Common myeloid progenitor, CD34-positive (primary cell): ENCODE results near the gene MARCHF4.

Experiments used
- CTCF ChIA-PET: fragments of 350-600 bp; sonication (Branson Sonifier 250); formaldehyde crosslinking; loops from one replicate; lab custom pipeline; 2021; ENCODE audit warnings: antibody characterized with exemption; lab: Charles Lee
- POLR2A ChIA-PET: fragments of 350-600 bp; sonication (Branson Sonifier 250); formaldehyde crosslinking; loops from one replicate; lab custom pipeline; 2021; ENCODE audit warnings: antibody characterized with exemption; lab: Charles Lee
- DNase-seq, 3 donors: peaks; one replicate each; pipeline versions ENCODE4 v3.0.0 to v3.0.0-alpha.2; 2013
- H3K27ac ChIP-seq, 2 experiments: 1 replicate in 1 of 2; 2 replicates in 1 of 2; pipeline ENCODE4 v1.7.0; 2013; ENCODE audit warnings: inconsistent platforms in 2 of 2, low read length in 2 of 2, mild to moderate bottlenecking in 2 of 2, low read depth in 1 of 2, moderate library complexity in 1 of 2; ENCODE audit not compliant: severe bottlenecking in 2 of 2, insufficient read depth in 1 of 2, poor library complexity in 1 of 2
- H3K27me3 ChIP-seq, 5 experiments: replicated peaks in 2 of 5; 1 replicate in 3 of 5; 2 replicates in 2 of 5; pipeline versions ENCODE4 v1.6.1 to v1.7.0; 2013; ENCODE audit warnings: low read length in 4 of 5, mild to moderate bottlenecking in 2 of 5, moderate library complexity in 2 of 5, inconsistent platforms in 1 of 5; ENCODE audit not compliant: insufficient read depth in 5 of 5, control insufficient read depth in 4 of 5
- H3K36me3 ChIP-seq, 4 experiments: 1 replicate in 2 of 4; 2 replicates in 2 of 4; pipeline versions ENCODE4 v1.6.1 to v1.7.0; 2013; ENCODE audit warnings: low read length in 3 of 4, control low read depth in 1 of 4, mild to moderate bottlenecking in 1 of 4; ENCODE audit not compliant: control insufficient read depth in 4 of 4, insufficient read depth in 4 of 4
- H3K4me1 ChIP-seq, 4 experiments: 1 replicate in 3 of 4; 2 replicates in 1 of 4; pipeline versions ENCODE4 v1.6.1 to v1.7.1; 2013; ENCODE audit warnings: low read length in 3 of 4, mild to moderate bottlenecking in 3 of 4, control low read depth in 1 of 4, inconsistent platforms in 1 of 4, moderate library complexity in 1 of 4; ENCODE audit not compliant: control insufficient read depth in 4 of 4, insufficient read depth in 4 of 4; ENCODE audit errors: control extremely low read depth in 1 of 4
- H3K4me3 ChIP-seq, 7 experiments: 1 replicate in 4 of 7; 2 replicates in 3 of 7; pipeline versions ENCODE4 v1.5.1 to v1.7.0; 2013; ENCODE audit warnings: mild to moderate bottlenecking in 7 of 7, low read length in 6 of 7, moderate library complexity in 6 of 7, inconsistent platforms in 2 of 7, low read depth in 2 of 7, control low read depth in 1 of 7; ENCODE audit not compliant: insufficient read depth in 4 of 7, control insufficient read depth in 1 of 7; ENCODE audit errors: extremely low read depth in 1 of 7
- H3K9me3 ChIP-seq, 5 experiments: 1 replicate in 4 of 5; 2 replicates in 1 of 5; pipeline versions ENCODE4 v1.6.1 to v1.7.1; 2013; ENCODE audit warnings: low read length in 4 of 5, mild to moderate bottlenecking in 2 of 5, inconsistent platforms in 1 of 5, low read depth in 1 of 5, moderate library complexity in 1 of 5; ENCODE audit not compliant: control insufficient read depth in 4 of 5, insufficient read depth in 2 of 5; ENCODE audit errors: control extremely low read depth in 1 of 5
- WGBS: methylation state at CpG from one replicate; pipeline ENCODE4 v1.1.5; 2013; ENCODE audit not compliant: insufficient coverage; 5-methylcytosine and 5-hydroxymethylcytosine counted together

Gene MARCHF4

DNA sequence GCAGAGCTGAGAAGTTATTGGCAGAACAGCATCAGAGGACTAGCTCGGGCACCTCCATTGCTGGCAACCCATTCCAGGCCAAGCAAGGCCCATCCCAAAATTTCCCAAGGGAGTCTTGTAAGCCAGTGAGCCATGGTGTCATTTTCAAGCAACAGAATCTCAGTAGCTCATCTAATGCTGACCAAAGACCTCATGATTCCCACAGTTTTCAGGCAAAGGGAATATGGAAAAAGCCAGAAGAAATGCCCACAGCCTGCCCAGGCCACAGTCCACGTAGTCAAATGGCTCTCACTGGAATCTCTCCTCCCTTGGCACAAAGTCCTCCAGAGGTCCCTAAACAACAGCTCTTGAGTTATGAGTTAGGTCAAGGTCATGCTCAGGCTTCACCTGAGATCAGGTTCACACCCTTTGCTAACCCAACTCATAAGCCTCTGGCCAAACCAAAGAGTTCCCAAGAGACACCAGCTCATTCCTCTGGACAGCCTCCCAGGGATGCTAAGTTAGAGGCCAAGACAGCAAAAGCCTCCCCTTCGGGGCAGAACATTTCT lies 42.6 kb upstream of the MARCHF4 start:
- Histone ChIP-seq H3K36me3 (peaks cover 9 to 40% (median 25%) of the 10 kb centered on the region in 4 experiments), H3K4me3 (no peak overlapping the region)
- WGBS: 100% methylated on average over 2 of the region's 3 CpGs

GRCh38 chr2:216413882-216414281 lies 41.6 kb upstream of the MARCHF4 start:
- 100% methylated on average over 1 of the region's 5 CpGs for WGBS
- CTCF ChIA-PET: interaction anchor here (3.8 kb wide), 1 partner anchor 11 kb away, joined by 30 read pairs; no protein-coding TSS in a partner anchor
- Histone ChIP-seq H3K27ac (no peak overlapping the region), H3K4me3 (no peak overlapping the region), H3K36me3 (peaks cover 9 to 33% (median 21%) of the 10 kb centered on the region in 4 experiments), H3K4me1 (peaks cover 0 to 26% (median 19%) of the 10 kb centered on the region in 4 experiments), H3K27me3 (no peaks in the 10 kb centered on the region), H3K9me3 (no peaks in the 10 kb centered on the region)
- POLR2A ChIA-PET: no interaction called here
- DNase-seq: no peak

More for the DNA sequence above, 42.6 kb upstream of the MARCHF4 start:
- no peak for DNase-seq
- CTCF ChIA-PET: interaction anchor here (3.8 kb wide), 1 partner anchor 12 kb away, joined by 30 read pairs; no protein-coding TSS in a partner anchor
- H3K9me3 ChIP-seq: no peaks in the 10 kb centered on the region
- peaks cover 0 to 26% (median 19%) of the 10 kb centered on the region in 4 experiments for H3K4me1 ChIP-seq
- H3K27ac ChIP-seq: no peak overlapping the region
- POLR2A ChIA-PET: no interaction called here
- H3K27me3 ChIP-seq: no peaks in the 10 kb centered on the region

DNA sequence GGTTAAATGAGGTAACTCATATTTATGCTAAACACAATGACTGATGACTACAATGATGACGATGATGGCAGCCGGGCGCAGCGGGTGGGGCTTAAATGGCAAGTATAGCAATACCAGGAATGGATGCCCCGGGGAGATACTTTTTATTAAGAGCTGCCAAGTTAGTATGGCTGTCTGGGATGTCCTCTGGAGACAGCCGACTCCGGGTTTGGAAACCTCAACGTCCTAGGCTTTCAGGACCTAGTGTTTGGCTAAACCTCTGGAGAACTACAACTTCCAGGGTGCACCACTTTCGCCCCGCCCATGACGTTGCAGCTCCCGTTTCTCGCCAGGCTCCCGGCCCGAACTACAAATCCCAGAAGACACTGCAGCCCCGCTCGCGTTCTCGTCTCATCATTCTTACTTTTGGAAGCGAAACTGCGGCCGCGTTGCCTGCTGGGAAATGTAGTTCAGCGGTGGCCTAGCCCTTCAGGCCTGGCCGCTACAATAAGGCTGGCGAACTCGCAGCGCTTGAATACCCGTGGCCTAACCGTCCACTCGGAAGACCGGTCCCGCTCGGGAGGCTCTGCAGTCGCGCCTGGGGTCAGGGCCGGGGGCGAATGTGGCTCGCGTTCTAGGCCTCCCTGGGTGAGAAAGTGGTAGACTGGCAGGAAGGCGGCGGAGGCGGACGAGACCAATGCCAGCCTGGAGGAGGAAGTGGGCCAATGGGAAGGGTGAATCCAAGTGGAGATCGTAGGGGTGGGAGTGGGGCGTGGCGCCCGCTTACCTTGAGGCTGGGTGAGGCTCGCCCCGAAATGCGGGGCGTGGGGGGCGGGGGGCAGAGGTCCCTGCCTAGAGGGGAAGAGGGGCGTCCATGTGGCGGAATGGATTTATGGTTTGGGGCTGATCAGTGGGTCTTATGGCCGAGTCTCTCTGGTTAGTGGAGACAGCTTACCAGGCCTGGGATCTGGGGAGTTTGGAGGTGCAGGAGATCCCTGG lies 40.0 kb upstream of the MARCHF4 start, which contains the start of gene SMARCAL1:
Gene SMARCAL1, plus strand, starts transcription at position 463 of the 978 bp plus-strand sequence. CDS start 2,221 bp downstream, outside the sequence.
- Histone ChIP-seq H3K27ac (peak within 1 kb of the TSS; percentile 80 to 90), H3K9me3 (no peaks in the 10 kb centered on the region), H3K27me3 (no peaks in the 10 kb centered on the region), H3K4me1 (peaks cover 0 to 22% (median 13%) of the 10 kb centered on the region in 4 experiments), H3K36me3 (peaks cover 9 to 28% (median 17%) of the 10 kb centered on the region in 4 experiments), H3K4me3 (peak within 1 kb of the TSS; percentile 75 to 98 (median 92))
- POLR2A ChIA-PET: interaction anchor here (0.6 to 1.0 kb wide), 2 partner anchors 9 to 40 kb away, joined by 3 to 4 read pairs; no protein-coding TSS in a partner anchor
- CTCF ChIA-PET: interaction anchor here (0.8 to 1.5 kb wide), 3 partner anchors 11 to 189 kb away, joined by 3 to 8 read pairs (median 5); no protein-coding TSS in a partner anchor
- 8% methylated on average over 50 of the region's 56 CpGs for WGBS
- DNase-seq: peak; percentile 98 to 99 (median 99)

DNA sequence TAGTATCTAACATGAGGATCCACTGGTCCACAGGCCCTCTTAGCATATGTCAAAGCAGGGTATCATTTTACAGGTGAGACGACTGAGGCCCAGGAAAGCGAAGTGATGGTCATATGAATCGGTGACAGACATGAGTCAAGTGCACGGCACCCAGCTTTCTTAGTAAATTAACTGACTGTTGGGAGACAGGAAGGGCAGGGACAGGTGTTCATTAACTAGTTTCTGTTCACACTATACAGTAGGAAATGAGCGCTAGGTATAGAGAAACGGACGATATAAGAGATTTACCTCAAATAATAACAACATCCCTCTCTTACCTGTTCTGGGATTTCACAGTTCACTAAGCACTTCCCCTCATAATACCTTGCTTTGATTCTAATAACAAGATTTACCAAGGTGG lies 38.3 kb upstream of the MARCHF4 start:
- H3K4me1 ChIP-seq: peaks cover 0 to 14% (median 3%) of the 10 kb centered on the region in 4 experiments
- H3K27ac ChIP-seq: no peak overlapping the region
- no peaks in the 10 kb centered on the region for H3K9me3 ChIP-seq
- no peak overlapping the region for H3K4me3 ChIP-seq
- 100% methylated on average over 4 of the region's 7 CpGs for WGBS
- ChIA-PET CTCF (interaction anchor here (1.5 to 2.2 kb wide), 2 partner anchors 11 to 246 kb away, joined by 4 to 10 read pairs; no protein-coding TSS in a partner anchor), POLR2A (no interaction called here)
- no peaks in the 10 kb centered on the region for H3K27me3 ChIP-seq
- peaks cover 3 to 13% (median 10%) of the 10 kb centered on the region in 4 experiments for H3K36me3 ChIP-seq
- DNase-seq: no peak

DNA sequence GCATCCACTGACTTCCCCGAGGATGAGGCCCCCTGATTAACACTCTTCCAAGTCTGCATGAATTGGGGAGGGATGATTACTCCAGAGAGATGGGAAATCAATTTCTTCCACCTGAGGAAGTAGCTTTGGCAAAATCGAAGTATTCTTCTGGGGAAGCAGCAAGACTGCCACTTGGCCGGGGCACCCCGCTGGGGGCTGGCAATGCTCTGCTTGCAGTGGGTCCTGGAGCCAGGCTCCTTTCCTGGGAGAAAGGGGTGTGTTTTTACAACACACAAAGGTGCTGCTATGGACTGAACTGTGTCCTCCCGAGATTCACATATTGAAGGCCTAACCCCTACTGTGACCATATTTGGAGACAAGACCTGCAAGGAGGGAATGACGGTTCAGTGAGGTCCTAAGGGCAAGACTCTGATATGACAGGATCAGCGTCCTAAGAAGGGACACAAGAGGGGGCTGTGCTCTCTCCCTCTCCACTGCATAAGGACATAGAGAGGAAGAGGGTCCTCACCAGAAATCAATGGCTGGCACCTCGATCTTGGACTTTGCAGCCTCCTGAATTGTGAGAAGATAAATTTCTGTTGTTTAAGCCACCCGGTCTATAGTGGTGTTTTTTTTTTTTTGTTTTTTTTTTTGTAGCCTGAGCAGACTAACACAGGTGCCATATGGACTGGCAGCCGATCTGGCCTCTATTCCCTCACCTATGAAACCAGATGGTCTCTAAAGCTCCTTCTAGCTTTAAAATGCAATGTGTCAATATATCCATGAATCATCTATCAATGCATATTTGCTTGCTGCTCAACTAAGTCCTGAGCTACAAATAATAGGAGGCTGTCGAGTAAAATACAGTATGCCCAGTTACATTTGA lies 36.4 kb upstream of the MARCHF4 start:
- Histone ChIP-seq H3K4me1 (peaks cover 0 to 14% (median 2%) of the 10 kb centered on the region in 4 experiments), H3K4me3 (no peak overlapping the region), H3K9me3 (no peaks in the 10 kb centered on the region), H3K27me3 (no peaks in the 10 kb centered on the region), H3K27ac (no peak overlapping the region), H3K36me3 (no peaks in the 10 kb centered on the region)
- no peak for DNase-seq
- ChIA-PET POLR2A (no interaction called here), CTCF (interaction anchor here (1.5 to 2.2 kb wide), 2 partner anchors 9 to 244 kb away, joined by 4 to 10 read pairs; no protein-coding TSS in a partner anchor)
- 84% methylated on average over 6 of the region's 11 CpGs for WGBS

DNA sequence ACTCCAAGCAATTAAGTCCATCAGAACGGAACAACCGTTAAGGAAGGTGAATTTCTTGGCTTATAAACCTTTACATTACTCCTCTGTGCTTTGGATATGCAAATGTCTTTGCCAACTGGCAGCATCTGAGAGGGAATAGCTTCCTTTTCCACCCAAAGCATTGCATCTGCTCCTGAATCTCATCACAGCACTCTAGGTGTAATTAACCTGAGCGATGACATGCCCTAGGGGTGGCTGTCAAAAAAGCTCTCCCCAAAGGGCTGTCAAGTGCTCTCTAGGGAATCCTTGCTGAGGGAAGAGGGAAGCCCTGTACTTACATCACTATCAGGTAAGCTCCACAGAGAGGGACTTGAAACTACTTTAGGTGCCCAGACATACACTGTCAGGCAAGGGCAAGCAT lies 34.5 kb upstream of the MARCHF4 start:
- CTCF ChIA-PET: interaction anchor here (1.6 to 1.7 kb wide), 2 partner anchors 10 to 79 kb away, joined by 5 read pairs; no protein-coding TSS in a partner anchor
- Histone ChIP-seq H3K4me3 (no peak overlapping the region), H3K9me3 (no peaks in the 10 kb centered on the region), H3K36me3 (no peaks in the 10 kb centered on the region), H3K27me3 (no peaks in the 10 kb centered on the region), H3K27ac (no peak overlapping the region), H3K4me1 (peaks cover 0 to 6% (median 0%) of the 10 kb centered on the region in 4 experiments)
- POLR2A ChIA-PET: no interaction called here
- no CpG with 5 or more reads among the region's 3 CpGs for WGBS
- no peak for DNase-seq
